Activated CD8-positive, alpha-beta memory T cell treated with anti-CD3 and anti-CD28 coated beads, Interleukin-2, amount 50 U/mL, for 24 hours (primary cell): ENCODE results near the gene GNB1L.

Experiments
- DNase-seq: peaks from one replicate; pipeline ENCODE4 v3.0.0-alpha.2; 2020; ENCODE audit errors: extremely low read depth

The GNB1L gene

DNA sequence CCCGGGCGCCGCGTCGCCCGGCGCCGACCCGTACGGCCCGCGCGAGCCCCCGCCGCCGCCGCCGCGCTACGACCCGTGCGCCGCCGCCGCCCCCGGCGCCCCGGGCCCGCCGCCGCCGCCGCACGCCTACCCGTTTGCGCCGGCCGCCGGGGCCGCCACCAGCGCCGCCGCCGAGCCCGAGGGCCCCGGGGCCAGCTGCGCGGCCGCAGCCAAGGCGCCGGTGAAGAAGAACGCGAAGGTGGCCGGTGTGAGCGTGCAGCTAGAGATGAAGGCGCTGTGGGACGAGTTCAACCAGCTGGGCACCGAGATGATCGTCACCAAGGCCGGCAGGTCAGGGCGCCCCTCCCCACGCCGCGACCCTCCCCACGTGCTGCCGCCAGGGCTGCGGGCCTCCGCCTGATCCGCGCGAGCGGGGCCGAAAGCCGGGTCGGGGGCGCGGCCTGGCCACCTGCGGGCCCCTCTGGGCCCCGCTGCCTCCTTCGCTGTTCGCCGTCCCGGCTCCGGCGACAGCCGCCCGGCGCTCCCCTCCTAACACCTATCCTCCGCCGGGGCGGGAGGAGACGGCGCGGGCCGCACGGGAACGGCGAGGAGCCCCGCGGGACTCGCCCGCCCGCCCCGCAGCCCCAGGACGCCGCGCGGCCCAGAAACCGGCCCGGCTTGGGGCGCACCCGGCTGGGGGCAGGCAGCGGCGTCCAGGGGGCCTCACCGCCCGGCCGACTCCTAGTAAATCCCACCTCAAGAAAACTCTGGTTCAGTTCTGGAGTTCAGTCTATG lies 93.5 kb downstream of the GNB1L start:
- DNase-seq = no peak

DNA sequence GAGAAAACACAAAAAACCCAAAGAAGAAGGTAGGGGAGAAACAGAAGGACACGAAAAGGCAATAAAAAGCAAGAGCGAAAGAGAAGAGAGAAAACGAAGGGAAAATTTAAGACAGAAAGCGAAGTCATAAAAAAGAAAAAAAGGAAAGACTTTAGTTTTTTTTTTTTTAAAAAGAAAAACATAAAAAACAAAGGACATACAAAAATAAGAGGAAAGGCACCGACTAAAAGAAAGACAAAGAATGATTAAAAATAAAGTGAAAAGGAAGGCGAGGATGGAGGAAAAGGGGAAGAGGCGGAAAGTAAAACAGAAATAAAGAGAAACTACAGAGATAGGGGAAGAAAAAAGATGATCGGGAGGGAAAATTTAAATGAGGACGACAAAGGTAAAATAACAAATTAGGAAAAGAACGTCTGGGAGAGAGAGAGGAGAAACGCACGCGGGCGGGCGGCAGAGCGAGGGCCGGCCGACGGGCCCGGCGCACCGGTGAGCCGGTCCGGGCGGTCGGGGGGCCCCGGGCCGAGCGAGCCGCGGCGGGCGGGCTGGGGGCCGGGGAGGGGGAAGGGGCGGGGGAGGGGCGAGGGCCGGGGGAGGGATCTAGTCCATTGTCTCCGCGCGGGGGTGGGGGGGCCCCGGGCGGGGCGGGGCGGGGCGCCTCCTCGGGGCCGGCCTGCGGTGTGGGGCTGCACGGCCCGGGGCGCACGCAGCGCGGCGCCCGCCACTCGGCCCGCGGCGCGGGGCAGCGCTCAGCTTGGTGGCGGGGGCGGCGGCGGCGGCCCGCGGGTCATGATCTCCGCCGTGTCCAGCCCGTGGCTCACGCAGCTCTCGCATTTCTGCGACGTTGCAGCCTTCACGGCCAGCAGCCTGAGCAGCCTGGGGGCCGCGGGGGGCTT lies 94.4 kb downstream of the GNB1L start, which contains the start of gene TBX1:
TSS of gene TBX1 (plus strand) at position 721 of the 893 bp plus-strand sequence. CDS start at position 787, 66 bp downstream.
- DNase-seq = no peak

DNA sequence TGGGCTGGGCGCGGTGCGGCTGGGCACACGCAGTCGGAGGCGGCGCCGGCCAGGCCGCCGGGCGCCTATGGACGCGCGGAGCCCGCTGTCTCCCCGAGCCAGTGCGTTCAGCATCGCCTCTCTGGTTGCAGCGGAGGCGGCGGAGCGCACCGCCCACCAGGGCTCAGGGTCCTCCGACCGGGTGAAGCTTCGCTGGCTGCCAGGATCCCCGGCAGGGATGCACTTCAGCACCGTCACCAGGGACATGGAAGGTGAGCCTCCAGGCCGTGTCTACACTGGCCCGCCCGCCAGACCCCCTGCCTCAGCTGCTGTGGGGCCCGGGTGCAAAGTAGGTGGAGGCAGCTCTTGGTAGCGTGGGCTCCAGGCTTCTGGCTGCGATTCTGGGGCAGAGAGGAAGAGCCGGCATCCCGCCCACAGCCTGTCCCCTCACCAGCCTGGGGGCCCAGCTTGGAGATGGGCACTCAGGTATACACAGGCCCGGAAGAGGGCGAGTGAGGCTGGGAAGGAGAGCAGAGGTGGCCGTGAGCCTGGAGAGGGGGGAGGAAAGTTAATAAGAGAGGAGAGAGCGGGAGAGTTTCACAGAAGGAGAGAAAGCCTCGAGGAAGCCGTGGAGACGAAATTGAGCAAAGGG lies 95.1 kb downstream of the GNB1L start:
- no peak for DNase-seq

DNA sequence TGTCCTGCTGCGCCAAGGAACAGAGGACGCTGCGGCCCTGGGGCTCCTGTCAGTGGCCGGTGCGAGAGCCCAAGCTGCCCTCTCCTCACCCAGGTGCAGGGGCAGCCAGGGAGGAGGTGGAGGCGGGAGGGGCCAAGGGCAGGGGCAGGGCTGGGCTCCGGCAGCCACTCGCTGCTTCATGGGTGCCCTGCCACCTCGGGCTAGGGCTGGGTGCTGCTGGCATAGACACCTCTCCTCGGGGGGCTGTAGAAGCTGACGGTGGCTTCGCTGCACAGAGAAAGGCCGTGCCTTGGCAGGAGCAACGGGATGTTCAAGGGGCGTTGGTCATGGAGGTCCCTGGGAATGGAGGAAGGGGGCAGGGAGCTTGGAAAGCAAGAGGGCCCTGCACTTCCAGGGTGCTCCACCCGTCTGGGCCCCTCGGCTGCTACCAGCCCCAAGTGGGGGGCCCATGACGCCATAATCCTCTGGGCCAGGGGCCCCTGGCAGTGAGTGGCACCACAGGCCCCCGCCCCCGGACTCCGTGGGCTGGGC lies 95.7 kb downstream of the GNB1L start:
- DNase-seq = no peak

DNA sequence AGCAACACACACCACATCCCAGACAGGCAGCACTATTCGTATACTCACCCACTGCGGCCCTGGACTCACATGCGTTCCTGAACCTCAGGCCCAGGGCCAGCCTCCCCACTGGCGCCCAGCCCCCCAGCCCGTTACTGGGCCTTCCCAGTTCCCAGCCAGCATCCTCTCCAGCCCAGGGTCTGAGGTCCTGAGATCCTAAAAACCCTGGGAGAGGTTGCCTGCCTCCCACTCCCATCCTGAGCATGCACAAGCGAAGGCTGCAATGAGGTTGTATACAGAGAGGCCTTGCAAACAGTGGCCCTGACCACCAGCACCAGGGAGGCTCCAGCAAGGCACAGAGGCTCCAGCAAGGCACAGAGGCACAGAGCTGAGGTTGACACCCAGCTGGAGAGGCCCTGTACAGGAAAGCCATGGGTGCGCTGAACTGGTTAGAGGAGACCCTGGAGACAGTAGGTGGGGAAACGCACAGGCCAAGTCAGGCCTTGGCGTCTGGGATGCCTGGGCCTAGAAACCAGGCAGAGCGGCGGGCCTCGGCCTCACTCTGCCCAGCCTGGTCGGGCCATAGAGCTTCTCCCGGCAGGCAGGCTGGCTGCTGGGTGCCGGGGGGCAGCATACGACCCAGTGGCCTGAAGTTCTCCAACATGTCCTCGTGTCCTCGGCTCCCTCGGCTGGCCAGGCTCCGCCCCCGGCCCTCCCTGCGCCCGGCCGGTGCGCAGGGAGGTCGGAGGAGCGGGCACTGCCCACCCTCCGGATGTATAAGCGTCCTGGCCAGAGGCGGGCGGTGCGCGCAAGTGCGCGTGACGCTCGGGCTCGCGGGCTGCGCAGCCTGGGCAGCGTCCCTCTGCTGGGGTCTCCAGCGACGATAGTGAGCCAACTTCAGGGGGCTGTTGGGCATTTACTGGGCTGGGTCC lies 96.4 kb downstream of the GNB1L start:
- no peak for DNase-seq

DNA sequence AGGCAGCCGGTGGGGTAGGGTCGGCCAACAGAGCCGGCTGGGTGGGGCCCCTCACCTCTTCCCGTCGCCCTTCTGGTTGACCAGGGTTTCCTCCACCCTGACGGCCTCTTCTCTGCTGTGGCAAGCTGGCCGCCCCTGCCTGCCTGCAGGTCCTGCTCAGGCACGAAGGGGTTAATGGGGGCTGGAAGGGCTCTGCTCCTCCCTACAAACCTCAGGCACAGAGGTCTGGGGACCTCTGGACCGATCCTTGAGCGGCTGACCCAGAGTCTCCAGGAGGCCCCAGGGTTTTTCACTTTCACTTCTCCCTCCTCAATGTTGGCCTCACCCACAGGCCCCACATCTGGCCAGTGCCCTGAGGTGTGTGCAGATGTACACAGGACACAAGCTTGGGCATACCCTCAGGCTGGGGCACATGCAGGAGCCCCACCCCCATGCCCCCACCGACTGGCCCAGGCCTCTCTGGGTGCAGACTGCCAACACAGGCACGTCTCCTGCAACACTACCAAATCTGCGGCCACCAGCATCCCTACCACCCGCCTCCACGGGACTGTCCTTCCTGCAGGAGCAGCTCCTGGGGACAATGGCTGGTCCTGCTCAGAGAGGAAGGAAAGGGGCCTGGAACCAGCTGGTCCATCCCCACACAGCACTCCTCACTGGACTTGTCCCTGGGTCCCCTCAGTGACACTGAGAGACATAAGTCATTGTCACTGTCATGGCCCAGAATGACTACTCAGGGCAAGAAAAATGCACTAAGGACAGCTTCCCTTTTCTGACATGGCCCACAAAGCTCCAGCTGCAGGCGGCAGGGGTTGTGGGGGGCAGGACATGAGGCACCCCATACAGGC lies 97.3 kb downstream of the GNB1L start:
- DNase-seq = no peak

DNA sequence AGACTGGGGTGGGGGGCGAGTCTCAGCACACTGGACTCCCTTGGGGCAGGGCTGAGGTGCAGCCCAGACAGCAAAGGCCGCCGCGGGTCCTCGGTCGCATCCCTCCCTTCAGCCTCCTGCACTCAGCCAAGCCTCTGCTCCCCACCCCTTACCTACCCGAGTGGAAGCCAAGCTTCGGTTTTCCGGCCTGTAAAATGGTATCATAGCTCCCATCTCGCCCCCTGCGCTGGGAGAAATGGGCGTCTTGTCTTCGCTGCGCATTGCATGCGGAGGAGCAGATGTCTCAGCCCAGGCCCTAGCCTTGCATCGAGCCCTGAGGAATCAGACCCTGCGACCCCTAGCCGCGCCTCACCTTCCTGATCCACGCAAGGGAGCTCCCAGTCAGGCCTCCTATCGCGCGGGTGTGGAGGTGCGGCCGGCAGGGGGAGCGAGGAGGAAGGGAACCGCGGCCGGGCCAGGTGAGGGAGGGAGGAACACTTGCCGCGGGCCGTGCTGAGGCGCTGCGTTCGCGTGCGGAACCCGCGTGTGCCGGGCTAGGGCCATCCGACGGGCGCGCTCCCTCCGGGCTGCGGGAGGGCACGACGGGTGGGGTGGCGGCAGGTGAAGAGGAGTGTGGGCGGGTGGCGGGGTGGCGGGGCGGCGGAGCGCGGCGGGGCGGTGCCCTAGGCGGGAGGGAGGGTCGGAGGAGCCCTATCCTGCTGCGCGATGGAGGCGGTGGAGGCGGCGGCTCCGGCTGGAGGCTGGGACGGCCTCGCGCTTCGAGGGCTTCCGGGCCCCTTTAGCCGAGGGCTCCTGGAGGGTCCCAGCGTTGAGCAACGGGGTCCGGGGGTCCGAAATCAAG lies 98.2 kb downstream of the GNB1L start:
- no peak for DNase-seq

DNA sequence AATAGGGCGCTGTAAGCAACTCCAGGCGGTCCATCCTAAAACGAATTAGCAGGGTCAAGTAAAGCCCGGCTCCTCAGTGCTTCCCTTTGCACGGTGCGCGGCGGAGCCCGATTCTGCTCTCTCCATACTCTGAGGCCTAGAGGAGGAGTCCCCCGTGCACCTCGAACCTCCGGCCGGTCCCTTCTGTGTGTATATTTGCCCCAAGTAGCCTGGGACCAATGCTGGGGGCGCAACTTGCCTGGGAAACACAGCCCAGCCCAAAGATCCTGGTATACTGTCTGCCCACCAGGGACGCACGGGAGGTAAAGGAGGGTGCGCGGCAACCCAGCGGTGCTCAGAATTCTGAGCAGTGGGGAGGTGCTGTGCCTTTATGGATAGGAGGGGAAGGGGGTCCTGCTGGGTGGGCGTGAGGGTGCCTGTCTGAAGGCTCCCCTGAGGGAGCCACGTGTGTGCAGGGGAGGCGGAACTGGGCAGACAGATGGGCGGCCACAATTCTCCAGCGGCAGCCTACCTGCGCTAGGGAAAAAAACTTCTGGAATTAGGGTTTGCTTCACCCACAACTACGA lies 98.9 kb downstream of the GNB1L start:
- no peak for DNase-seq

DNA sequence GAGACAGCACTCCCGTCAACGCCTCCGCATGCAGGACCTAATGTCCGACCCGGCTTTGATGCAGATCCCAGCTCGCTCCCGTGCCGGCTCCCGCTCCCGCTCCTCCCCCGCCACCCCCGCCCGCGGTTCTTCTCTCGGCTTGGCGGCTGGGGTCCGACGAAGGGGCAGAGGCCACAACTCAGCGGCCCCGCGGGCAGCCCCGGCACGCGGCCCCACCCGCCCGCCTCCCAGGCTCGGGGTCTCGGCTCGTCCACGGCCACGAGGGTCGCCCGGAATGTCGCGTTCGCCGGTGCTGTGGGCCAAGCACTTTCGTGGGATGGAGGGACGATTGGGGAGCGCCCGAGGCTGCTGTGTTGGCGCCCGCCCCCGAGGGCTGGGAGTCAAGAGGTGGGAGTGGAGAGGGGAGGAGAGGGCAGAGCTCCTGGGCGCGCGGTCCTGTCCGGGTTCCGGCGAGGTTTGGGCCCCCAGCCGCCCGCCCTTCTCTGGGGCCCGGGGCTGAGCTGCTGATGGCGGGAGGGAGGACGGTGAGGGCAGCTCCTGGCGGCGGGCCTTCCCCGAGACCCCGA lies 99.4 kb downstream of the GNB1L start:
- DNase-seq = no peak

DNA sequence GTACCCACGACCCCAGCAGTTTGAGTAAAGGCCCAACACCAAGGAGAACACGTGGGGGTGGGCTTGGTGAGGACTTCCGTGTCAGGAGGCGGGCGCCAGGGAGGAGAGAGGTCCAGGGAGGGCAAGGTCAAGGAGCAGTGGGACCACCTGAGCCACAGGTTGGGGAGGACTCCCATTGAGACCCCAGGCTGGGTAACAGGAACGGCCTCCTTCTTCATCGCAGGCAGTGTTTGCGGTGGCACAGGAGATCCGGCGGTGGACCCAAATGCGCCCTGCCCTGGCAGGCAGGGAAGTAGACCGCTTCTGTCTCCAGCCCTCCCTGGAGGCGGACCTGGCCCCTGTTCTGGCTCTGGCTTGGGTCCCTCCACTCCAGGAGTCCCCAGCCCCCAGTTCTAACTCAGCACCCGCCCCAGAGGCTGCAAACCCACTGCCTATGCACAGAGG lies 100.0 kb downstream of the GNB1L start:
- DNase-seq = no peak

DNA sequence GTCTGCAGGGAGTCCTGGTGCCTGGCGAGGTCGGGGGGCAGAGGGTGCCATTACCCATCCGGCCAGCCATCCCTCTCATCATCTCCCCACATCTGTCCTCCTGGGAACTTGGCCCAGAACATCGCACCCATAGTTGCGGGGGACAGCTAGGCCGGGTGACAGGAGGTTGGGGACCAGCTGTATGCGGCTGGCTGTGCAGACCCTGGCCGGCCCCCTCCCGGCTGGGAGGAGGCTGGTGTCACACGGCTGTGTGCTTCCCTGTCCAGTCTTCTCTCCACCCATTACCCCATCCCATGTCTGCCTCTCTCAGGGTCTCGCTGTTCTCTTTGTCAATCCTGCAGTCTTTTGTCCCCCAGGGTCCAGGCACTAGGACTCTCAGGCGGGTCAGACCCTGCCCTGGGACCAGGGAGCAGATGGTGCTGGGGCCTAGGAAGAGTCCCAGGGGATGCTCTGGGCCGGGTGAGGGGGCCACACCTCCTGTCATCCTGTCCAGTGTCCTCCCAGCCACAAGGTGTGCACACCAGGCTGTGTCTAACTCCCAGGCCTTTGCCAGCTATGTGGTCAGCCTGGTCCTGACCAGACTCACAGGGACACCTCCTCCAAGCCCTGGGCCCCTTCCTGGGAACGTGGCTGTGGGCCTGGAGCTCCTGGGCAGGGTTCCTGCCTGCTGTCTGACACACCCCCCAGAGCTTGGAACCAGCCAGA lies 100.5 kb downstream of the GNB1L start:
- no peak for DNase-seq

DNA sequence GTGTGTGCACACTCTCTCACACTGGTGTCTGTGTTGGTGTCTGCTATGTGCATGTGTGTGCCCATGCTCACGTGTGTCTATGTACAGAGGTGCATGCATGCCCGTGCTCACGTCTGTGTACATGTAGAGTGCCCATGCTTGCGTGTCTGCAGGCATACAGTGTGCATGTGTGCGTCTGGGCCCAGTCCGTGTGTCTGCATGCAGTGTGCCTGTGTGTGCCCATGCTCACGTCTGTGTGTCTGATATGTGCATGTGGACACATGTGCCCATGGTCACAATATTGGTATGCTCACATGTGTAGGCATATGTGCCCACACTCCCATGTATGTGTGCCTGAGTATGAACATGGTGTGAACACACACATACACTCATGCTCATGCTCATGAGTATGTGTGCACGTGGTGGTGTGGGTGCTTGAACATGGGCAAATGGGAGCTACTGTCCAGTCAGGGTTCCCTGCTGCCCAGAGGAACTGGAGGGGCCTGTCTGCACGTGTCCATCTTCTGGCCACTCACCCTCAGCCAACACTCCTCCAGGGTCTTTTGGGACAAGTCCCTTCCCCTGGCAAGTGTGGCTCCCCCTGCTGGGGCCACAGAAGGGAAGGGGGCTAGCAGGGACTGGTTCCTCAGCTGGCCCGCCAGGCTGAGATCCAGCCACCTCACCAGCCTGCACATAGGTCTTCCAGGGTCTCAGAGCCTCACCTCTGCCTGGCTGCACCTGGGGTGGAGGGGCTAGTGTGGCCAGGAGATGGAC lies 101.4 kb downstream of the GNB1L start:
- no peak for DNase-seq

DNA sequence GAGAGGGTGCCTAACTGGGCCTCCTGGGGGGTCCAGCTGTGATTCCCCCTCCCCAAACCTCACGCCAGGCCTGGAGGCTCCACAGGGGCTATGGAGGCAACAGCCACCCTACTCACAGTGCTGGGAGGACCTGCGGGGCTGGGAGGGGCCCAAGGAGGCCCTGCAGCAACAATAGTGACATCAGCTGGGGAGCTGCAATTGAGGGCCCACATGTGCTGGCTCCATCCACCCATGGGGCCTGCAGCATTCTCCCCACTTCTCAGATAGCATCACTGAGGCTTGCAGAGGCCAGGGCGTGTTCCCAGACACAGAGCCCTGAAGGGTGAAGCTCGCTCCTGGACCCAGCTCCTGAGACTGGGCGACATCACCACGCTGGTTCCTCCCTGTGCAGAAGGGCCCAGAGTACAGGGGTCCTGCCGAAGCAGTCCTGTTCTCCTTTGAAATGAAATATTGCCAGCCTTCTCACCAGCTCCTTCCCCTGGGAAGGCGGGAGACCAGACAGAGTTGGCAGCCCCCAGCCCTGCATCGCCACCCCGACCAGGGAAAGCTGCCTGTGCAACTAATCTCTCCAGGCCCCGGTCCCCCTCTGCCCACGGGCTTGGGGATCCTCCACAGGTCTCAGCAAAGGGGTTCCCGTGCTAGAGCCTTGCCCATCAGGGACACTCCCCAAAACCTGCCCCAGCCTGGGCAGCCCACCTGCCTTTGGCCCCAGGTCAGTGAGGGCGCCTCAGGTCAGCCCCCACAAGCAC lies 103.0 kb downstream of the GNB1L start:
- DNase-seq = no peak

DNA sequence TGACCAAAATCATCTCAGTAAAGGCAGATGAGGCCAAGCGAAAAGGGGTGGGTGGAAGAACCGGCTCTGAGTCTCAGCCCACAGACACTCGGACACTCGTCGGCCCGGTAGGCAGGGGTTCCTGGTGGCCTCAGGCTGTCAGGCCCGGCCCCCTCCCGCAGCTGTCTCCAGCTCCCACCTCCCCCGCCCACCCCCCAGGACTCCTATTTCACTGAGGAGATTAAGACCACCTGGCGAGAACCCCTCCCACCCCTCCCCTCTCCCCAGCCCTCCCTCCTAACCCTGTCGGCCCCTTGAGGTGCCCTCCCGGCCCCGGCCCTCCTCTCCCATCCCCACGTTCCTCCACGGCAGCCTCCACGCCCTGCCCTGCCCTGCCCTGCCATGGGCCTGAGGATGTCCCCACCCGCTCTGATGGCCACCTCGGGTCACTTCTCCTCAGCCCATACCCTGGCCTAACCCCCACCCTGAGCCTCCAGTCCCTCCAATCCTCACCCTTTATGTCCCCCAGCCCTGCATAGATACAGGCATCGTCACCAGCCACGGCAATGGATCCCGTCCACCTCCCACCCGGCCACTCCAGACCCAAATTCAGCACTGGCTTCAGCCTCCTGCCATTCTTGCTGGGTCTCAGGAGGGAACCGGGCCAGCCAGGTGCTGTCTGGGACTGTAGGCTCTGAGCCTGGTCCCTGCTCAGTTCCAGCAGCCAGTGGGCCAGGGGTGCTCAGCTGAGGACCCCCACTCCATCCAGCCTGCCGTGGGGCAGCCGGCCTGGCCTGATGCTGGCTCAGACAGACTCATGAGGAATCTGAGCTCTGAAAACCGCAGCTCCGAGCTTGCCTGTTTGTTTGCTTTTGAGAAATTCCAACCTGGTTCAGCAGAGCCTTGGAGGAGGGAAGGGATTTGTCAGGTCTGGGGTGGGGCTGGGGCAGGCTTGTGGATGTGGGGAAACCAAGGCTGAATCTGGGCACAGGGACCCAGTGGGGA lies 103.9 kb downstream of the GNB1L start:
- DNase-seq = no peak

DNA sequence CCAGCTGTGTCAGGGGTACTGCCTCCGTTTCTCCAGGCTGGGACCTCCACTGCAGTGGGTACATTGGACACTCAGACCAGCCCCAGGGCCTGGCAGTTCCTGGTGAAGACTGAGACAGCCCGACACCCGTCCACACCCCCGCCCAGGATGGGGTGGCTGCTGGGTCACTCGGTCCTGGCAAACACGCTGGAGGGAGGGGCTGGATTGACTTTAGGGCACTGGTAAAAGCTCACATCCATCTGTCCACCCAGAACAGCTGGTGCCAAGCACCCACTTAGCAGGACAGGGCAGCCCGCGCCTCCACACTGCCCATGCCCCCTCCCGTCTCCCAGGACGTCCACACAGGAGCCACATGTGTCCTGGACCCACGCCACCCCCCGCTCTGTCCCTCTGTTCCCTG lies 104.8 kb downstream of the GNB1L start:
- DNase-seq = no peak
